Measurements from ENCODE around the gene FLAD1.
A peak's percentile ranks its signal among the peaks of the same experiment; 100 is the strongest.

FLAD1 gene

GRCh38 chr1:155011004-155011416 lies 27.9 kb downstream of the FLAD1 start:
- Mint-ChIP-seq H3K27ac (no peak overlapping the region), H3K36me3 (ENCODE audit: low read depth) (no peaks in the 10 kb centered on the region), H3K27me3 (ENCODE audit: low read depth) (no peaks in the 10 kb centered on the region), H3K4me1 (peaks cover 17% of the 10 kb centered on the region), H3K9me3 (no peaks in the 10 kb centered on the region), H3K4me3 (no peak overlapping the region)
- TF ChIP-seq, protein P1, sequence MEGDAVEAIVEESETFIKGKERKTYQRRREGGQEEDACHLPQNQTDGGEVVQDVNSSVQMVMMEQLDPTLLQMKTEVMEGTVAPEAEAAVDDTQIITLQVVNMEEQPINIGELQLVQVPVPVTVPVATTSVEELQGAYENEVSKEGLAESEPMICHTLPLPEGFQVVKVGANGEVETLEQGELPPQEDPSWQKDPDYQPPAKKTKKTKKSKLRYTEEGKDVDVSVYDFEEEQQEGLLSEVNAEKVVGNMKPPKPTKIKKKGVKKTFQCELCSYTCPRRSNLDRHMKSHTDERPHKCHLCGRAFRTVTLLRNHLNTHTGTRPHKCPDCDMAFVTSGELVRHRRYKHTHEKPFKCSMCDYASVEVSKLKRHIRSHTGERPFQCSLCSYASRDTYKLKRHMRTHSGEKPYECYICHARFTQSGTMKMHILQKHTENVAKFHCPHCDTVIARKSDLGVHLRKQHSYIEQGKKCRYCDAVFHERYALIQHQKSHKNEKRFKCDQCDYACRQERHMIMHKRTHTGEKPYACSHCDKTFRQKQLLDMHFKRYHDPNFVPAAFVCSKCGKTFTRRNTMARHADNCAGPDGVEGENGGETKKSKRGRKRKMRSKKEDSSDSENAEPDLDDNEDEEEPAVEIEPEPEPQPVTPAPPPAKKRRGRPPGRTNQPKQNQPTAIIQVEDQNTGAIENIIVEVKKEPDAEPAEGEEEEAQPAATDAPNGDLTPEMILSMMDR (IDR thresholded peaks at IDR 0.05; ENCODE audit: unreplicated experiment in 3 of 3): no peak

DNA sequence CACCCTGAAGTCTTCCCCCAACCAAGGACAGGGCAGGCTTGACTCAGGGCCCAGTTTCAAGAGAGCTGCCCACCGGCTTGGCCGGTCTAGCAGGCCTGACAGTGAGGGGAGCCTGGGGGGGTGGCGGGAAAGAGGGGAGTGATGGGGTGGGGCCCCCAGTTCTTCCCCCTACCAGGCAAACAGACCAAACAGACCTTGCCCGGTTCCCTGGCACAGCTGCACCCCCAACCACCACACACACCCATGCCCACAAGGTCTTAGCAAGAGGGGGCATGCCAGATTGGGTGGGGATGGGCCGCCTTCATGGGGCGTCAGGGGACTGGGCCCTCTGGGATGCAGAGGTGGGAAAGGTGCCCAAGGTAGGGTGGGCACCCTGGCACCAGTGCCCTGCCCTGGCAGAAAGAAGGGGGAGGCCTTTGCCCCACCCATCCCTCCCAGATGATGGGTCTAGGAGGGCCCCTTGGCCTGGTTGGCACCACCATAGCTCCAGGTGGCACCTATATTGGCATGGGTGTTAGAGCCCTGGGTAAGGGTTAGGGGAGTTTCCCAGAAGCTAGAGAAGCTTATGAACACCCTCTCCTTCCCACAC lies 28.4 kb downstream of the FLAD1 start:
- Mint-ChIP-seq H3K9me3 (no peaks in the 10 kb centered on the region), H3K27ac (no peak overlapping the region), H3K36me3 (ENCODE audit: low read depth) (no peaks in the 10 kb centered on the region), H3K4me1 (peaks cover 16% of the 10 kb centered on the region), H3K4me3 (no peak overlapping the region), H3K27me3 (ENCODE audit: low read depth) (no peaks in the 10 kb centered on the region)
- TF ChIP-seq, protein P1 (IDR thresholded peaks at IDR 0.05; ENCODE audit: unreplicated experiment in 3 of 3): no peak

DNA sequence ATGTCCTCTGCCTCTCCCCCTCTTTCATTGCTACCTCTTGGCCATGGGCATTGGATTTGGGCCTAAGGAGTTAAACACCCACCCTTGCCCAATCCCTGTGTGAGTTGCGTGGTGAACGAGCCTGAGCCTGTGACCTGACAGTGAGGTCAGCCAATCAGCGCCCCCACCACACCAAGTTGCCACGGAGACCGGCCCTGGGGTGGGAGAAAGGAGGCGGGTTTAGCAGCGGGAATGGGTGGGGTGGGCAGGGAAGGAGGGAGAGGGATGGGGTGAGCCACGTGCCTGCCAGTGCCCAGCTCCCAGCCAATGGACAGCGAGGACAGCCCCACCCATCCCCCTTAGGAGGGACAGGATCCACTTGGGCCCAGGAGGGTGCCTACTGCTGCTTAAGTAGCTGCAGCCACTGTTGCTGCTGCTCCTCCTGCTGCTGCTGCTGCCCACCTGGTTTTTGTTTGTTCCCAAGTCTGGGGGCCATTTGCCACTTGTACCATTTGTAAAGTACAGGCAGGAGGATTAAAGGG lies 28.9 kb downstream of the FLAD1 start:
- Mint-ChIP-seq H3K27ac (no peak overlapping the region), H3K27me3 (ENCODE audit: low read depth) (no peaks in the 10 kb centered on the region), H3K4me3 (no peak overlapping the region), H3K36me3 (ENCODE audit: low read depth) (no peaks in the 10 kb centered on the region), H3K4me1 (peaks cover 10% of the 10 kb centered on the region), H3K9me3 (no peaks in the 10 kb centered on the region)
- TF ChIP-seq, protein P1 (IDR thresholded peaks at IDR 0.05; ENCODE audit: unreplicated experiment in 3 of 3): no peak

DNA sequence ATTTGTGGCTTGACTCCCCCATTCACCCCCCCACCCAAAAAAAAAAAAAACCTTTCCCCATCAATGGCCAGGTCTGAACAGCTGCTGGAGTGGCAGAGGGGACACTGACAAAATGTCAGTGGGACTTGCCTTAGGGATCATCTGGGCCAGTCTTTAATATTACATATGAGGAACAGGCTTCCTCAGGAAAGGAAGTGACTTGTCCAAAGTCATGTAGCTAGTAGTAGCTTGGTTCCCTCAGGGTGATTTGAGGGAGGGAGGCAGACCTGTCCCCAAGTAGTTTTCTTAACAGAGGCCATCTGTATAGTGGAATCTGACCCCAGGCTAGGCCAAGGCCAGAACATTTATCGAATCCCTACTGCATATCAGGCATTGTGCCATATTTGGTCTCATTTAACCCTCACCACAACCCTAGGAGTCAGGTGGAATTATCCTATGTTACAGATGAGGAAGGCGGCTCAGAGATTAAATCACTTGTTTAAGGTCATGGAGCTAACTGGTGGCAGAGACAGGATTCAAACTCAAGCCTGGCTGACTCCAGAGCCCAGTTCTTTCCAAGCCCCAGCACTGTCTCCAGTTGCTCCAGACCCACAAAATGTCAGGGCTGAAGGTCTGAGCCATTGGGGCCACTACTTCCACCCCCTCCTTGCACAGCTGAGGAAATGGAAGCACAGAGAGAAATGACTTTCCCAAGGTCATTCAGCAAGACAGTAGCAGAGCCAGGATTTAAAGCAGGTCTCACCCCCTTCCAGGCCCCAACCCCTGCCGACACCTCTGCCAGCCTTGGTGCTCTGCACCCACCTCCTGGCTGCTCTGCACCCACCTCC lies 29.8 kb downstream of the FLAD1 start:
- Mint-ChIP-seq H3K27me3 (ENCODE audit: low read depth) (no peaks in the 10 kb centered on the region), H3K4me1 (peaks cover 10% of the 10 kb centered on the region), H3K36me3 (ENCODE audit: low read depth) (no peaks in the 10 kb centered on the region), H3K4me3 (no peak overlapping the region), H3K9me3 (no peaks in the 10 kb centered on the region), H3K27ac (peak overlapping the region in 1 of 3 experiments; percentile 58)
- TF ChIP-seq, protein P1 (IDR thresholded peaks at IDR 0.05; ENCODE audit: unreplicated experiment in 3 of 3): no peak

DNA sequence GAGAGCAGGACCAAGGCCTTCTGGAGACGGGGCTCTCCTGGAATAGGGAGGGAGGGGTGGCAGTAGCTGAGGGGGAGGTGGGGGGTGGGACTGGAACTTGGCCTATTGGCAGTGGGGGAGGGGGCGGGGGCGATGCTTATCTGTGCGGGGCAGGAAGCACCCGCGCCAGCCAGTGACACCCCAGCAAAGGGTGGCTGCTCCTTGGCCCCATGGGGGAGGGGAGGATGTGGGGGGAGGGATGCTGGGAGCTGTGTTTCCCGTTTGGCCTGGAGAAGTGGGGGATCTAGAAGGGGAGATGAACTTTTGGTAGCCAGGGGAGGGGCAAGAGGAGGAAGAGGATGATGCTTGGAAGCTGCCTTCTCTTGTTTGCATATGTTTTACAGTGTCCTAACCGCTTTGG lies 30.5 kb downstream of the FLAD1 start:
- Mint-ChIP-seq H3K9me3 (no peaks in the 10 kb centered on the region), H3K4me1 (peaks cover 10% of the 10 kb centered on the region), H3K27ac (peak overlapping the region in 1 of 3 experiments; percentile 21), H3K36me3 (ENCODE audit: low read depth) (no peaks in the 10 kb centered on the region), H3K4me3 (no peak overlapping the region), H3K27me3 (ENCODE audit: low read depth) (no peaks in the 10 kb centered on the region)
- TF ChIP-seq, protein P1 (IDR thresholded peaks at IDR 0.05; ENCODE audit: unreplicated experiment in 3 of 3): no peak

All from nephron (organoid).